GM12878 (cell line): Measurements from ENCODE around the gene YPEL3. TPM values are rescaled to one million over a fixed set of nuclear protein-coding genes. Genes with fewer than 3 reads are reported as not detected.

ENCODE experiments used
- ATF7 ChIP-seq: fragments of 450-650 bp; IDR thresholded peaks from 2 replicates; pipeline ENCODE4 v1.6.1; 2016; ENCODE audit warnings: low read depth, mild to moderate bottlenecking
- BACH1 ChIP-seq: fragments of 450-650 bp; IDR thresholded peaks from 2 replicates; pipeline ENCODE4 v1.6.1; 2017; ENCODE audit warnings: mild to moderate bottlenecking, borderline replicate concordance
- CUX1 ChIP-seq: IDR thresholded peaks from 2 replicates; pipeline ENCODE4 v1.6.1; 2012; ENCODE audit warnings: improper control_type of control experiment, low read depth, low read length; ENCODE audit not compliant: insufficient replicate concordance
- ELK1 ChIP-seq: IDR thresholded peaks from 2 replicates; pipeline ENCODE4 v1.6.1; 2012; ENCODE audit warnings: low read depth, low read length, improper control_type of control experiment
- ETV6 ChIP-seq, 2 experiments: fragments of 450-650 bp in 1 of 2; IDR thresholded peaks in 1 of 2; conservative IDR thresholded peaks in 1 of 2; 2 replicates each; pipeline ENCODE4 v1.6.1; 2014; ENCODE audit warnings: antibody characterized with exemption in 1 of 2, borderline replicate concordance in 1 of 2, low read depth in 1 of 2, mild to moderate bottlenecking in 1 of 2, moderate library complexity in 1 of 2
- FOXM1 ChIP-seq: IDR thresholded peaks from 2 replicates; pipeline ENCODE4 v1.6.1; 2012; ENCODE audit warnings: low read depth, mild to moderate bottlenecking, inconsistent platforms, low read length, moderate library complexity
- IRF4 ChIP-seq: IDR thresholded peaks from 2 replicates; pipeline ENCODE4 v1.6.1; 2011; ENCODE audit warnings: low read depth, low read length
- LARP7 ChIP-seq: fragments of 450-650 bp; IDR thresholded peaks from 2 replicates; pipeline ENCODE4 v1.6.1; 2017; ENCODE audit warnings: mild to moderate bottlenecking
- NR2C1 ChIP-seq: fragments of 450-650 bp; IDR thresholded peaks from 2 replicates; pipeline ENCODE4 v1.6.1; 2017; ENCODE audit warnings: antibody characterized with exemption, mild to moderate bottlenecking, moderate library complexity
- SMC3 ChIP-seq: IDR thresholded peaks from 2 replicates; pipeline ENCODE4 v1.6.1; 2011; ENCODE audit warnings: low read length, improper control_type of control experiment, borderline replicate concordance
- SREBF2 ChIP-seq: IDR thresholded peaks from 2 replicates; pipeline ENCODE4 v1.6.1; 2012; ENCODE audit warnings: mild to moderate bottlenecking, low read length
- SRF ChIP-seq, 2 experiments: IDR thresholded peaks; 2 replicates each; pipeline ENCODE4 v1.6.1; 2011; ENCODE audit warnings: low read depth in 2 of 2, low read length in 2 of 2, mild to moderate bottlenecking in 1 of 2, moderate library complexity in 1 of 2
- USF2 ChIP-seq: IDR thresholded peaks from 2 replicates; pipeline ENCODE4 v1.6.1; 2011; ENCODE audit warnings: low read depth, low read length, improper control_type of control experiment, borderline replicate concordance
- ZBED1 ChIP-seq: IDR thresholded peaks from 2 replicates; pipeline ENCODE4 v1.6.1; 2016; ENCODE audit warnings: borderline replicate concordance
- ZBTB33 ChIP-seq: fragments of 450-650 bp; IDR thresholded peaks from 2 replicates; pipeline ENCODE4 v1.6.1; 2017; ENCODE audit warnings: mild to moderate bottlenecking
- ZNF217 ChIP-seq: fragments of 450-650 bp; IDR thresholded peaks from 2 replicates; pipeline ENCODE4 v1.6.1; 2017; ENCODE audit warnings: antibody characterized with exemption, mild to moderate bottlenecking
- polyA plus RNA-seq, 11 experiments: library from polyadenylated mRNA; depleted of rRNA in 4 of 11; unstranded in 6 of 11; stranded (reverse) in 5 of 11; fragments of >200 nt; fragmentation: Nextera tagmentation in 4 of 11; fragmentation: Illumina TruSeq in 1 of 11; extraction: Ambion mirVana in 4 of 11; extraction: Trizol in 1 of 11; gene quantifications; 1 replicate in 1 of 11; 2 replicates in 10 of 11; pipeline versions ENCODE4 v1.2.1 to v1.2.3, GENCODE V29; 2011 to 2016; ENCODE audit warnings: inconsistent platforms in 2 of 11, missing spikeins in 2 of 11, low read depth in 1 of 11
- total RNA-seq, 4 experiments: library from RNA; depleted of rRNA in 3 of 4; stranded (reverse); fragments of >200 nt in 3 of 4; fragmentation: Illumina TruSeq in 1 of 4; extraction: Trizol in 1 of 4; gene quantifications; 2 replicates each; pipeline versions ENCODE4 v1.2.1 to v1.2.3, GENCODE V29; 2013 to 2021
- TF ChIP-seq, protein P1 (sequence below): fragments of 450-650 bp; IDR thresholded peaks from 2 replicates; pipeline ENCODE4 v1.6.1; 2016; ENCODE audit warnings: mild to moderate bottlenecking

Gene YPEL3
- total and polyA plus RNA-seq, 10 of the 15 experiments (the other 5 are each of a cell fraction or from before 2014, with no cell fraction given): 1.3 to 22.0 (median 12.1) TPM

DNA sequence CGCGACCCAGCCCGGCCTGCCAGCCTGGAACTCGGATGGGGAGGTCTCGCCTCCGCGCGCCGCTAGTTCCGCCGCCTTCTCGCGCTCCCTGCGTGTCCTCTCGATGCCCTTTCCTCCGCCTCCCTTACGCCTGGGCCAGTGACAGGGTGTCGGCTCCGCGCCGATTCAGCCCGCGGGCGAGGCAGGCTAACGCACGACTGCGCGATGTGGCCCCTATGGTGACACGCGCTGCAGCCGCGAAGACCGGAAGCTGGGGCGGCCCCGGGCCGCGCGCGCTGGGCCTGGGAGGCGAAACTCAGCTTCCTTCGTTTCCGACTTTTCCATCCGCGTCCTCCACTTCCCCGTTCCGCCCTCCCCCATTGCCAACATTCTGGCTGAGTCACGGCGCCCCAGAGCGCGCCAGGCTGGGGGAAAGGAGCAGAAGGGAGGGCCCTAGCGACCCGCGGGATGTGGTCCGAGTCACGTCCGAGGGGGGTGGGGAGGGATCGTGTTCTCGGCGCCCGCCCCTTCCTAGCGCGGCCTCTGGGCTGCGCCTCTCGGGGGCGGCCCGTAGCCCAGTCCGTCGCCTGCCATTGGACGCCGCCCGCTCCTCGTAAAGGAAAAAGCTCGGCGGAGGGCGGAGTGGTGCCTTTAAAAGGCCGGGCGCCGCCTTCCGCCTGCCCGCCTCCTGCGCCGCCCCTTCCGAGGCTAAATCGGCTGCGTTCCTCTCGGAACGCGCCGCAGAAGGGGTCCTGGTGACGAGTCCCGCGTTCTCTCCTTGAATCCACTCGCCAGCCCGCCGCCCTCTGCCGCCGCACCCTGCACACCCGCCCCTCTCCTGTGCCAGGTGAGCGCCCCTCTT lies 30.7 kb downstream of the YPEL3 start, which contains the start of gene ALDOA (continued):
- TF ChIP-seq USF2 (no peak), FOXM1 (no peak), SREBF2 (0 out of 2 replicates have a peak, but pooled peaks have one; percentile 14), SRF (IDR thresholded peaks at IDR 0.05; ENCODE audit: low read depth in 2 of 2, low read length in 2 of 2) (peak; percentile 92 to 97), ZBED1 (no peak), ETV6 (conservative IDR thresholded peaks at IDR 0.05 in 1 of 2, IDR thresholded peaks at IDR 0.05 in 1 of 2; ENCODE audit: borderline replicate concordance in 1 of 2, low read depth in 1 of 2) (peak in 1 of 2 experiments; percentile 76; a peak in 2 of 4 replicates), CUX1 (no peak), IRF4 (no peak), SMC3 (no peak), LARP7 (peak; percentile 96), NR2C1 (no peak), ELK1 (peak; percentile 82), ZBTB33 (no peak), ZNF217 (no peak), BACH1 (peak; percentile 96), ATF7 (peak; percentile 46; the same call in 1 of the 2 replicates)
- TF ChIP-seq, protein P1, sequence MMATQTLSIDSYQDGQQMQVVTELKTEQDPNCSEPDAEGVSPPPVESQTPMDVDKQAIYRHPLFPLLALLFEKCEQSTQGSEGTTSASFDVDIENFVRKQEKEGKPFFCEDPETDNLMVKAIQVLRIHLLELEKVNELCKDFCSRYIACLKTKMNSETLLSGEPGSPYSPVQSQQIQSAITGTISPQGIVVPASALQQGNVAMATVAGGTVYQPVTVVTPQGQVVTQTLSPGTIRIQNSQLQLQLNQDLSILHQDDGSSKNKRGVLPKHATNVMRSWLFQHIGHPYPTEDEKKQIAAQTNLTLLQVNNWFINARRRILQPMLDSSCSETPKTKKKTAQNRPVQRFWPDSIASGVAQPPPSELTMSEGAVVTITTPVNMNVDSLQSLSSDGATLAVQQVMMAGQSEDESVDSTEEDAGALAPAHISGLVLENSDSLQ: no peak; the same call in none of the 2 replicates
